BJ (cell line): ENCODE data around the gene ST6GALNAC6. TPM values are rescaled to one million over a fixed set of nuclear protein-coding genes. Genes with fewer than 3 reads are reported as not detected.
"Not testable (repeated sequence)": the region's sequence is repeated elsewhere in the genome, so short reads cannot be mapped to it uniquely, and the experiment has no call there.

Experiments
- CTCF ChIA-PET: fragments of 350-600 bp; formaldehyde crosslinking; extraction: SDS; loops from one replicate; lab custom pipeline; 2021; ENCODE audit warnings: antibody characterized with exemption, inconsistent platforms; lab: Yijun Ruan, JAX
- POLR2A ChIA-PET: fragments of 300-600 bp; sonication (Branson Sonifier 250); formaldehyde crosslinking; extraction: SDS; loops from one replicate; lab custom pipeline; 2021; ENCODE audit warnings: antibody characterized with exemption; lab: Charles Lee
- DNase-seq: peaks from one replicate; pipeline ENCODE4 v3.0.0-alpha.2; 2011; ENCODE audit warnings: low read depth
- H3K27me3 ChIP-seq: 2 replicates; pipeline ENCODE4 v1.6.0; 2011; ENCODE audit warnings: low read length; ENCODE audit not compliant: control insufficient read depth, insufficient read depth
- H3K36me3 ChIP-seq: 2 replicates; pipeline ENCODE4 v1.5.1; 2011; ENCODE audit warnings: low read length; ENCODE audit not compliant: control insufficient read depth, insufficient read depth
- H3K4me3 ChIP-seq: 2 replicates; pipeline ENCODE4 v1.5.1; 2011; ENCODE audit warnings: low read depth, mild to moderate bottlenecking, control low read depth, low read length
- CTCF ChIP-seq: IDR thresholded peaks from 2 replicates; pipeline ENCODE4 v1.5.1; 2011; ENCODE audit warnings: low read depth, mild to moderate bottlenecking, control low read depth, inconsistent platforms, low read length, moderate library complexity; ENCODE audit not compliant: insufficient read depth
- polyA plus RNA-seq: library from polyadenylated mRNA; depleted of rRNA; stranded (reverse); fragments of >200 nt; gene quantifications from 2 replicates; pipeline ENCODE4 v1.2.3, GENCODE V29; 2011

The ST6GALNAC6 gene
- polyA plus RNA-seq, 1 experiment = 78.3 TPM

GRCh38 chr9:127871531-127871930 lies 27.9 kb downstream of the ST6GALNAC6 start:
- peaks cover 14% of the 10 kb centered on the region for H3K36me3 ChIP-seq
- ChIA-PET POLR2A (no interaction called here), CTCF (interaction anchor here (1.0 to 3.6 kb wide), 5 partner anchors 17 to 136 kb away, joined by 3 to 44 read pairs (median 30); partner anchors contain the start of genes ENG and TOR2A)

GRCh38 chr9:127870887-127871286 lies 28.5 kb downstream of the ST6GALNAC6 start:
- no peak for DNase-seq
- Histone ChIP-seq H3K4me3 (no peak overlapping the region), H3K27me3 (no peaks in the 10 kb centered on the region), H3K36me3 (peaks cover 14% of the 10 kb centered on the region)
- POLR2A ChIA-PET = no interaction called here
- TF ChIP-seq CTCF = no peak
- CTCF ChIA-PET = interaction anchor here (0.9 to 3.6 kb wide), 11 partner anchors 10 to 142 kb away, joined by 3 to 44 read pairs (median 17); partner anchors contain the start of genes ENG and TOR2A

More at GRCh38 chr9:127871531-127871930, 27.9 kb downstream of the ST6GALNAC6 start:
- TF ChIP-seq CTCF = no peak
- H3K4me3 ChIP-seq = no peak overlapping the region
- no peak for DNase-seq
- H3K27me3 ChIP-seq = no peaks in the 10 kb centered on the region

GRCh38 chr9:127870153-127870491 lies 29.3 kb downstream of the ST6GALNAC6 start:
- POLR2A ChIA-PET = not testable (repeated sequence)

GRCh38 chr9:127869310-127870152 lies 29.9 kb downstream of the ST6GALNAC6 start:
- CTCF ChIA-PET = interaction anchor here (0.5 to 3.6 kb wide), 42 partner anchors 9 to 284 kb away, joined by 3 to 44 read pairs (median 4); partner anchors contain the start of genes AK1, CDK9, ENG and SH2D3C
- Histone ChIP-seq H3K4me3 (no peak overlapping the region), H3K27me3 (no peaks in the 10 kb centered on the region), H3K36me3 (peaks cover 14% of the 10 kb centered on the region)
- POLR2A ChIA-PET = no interaction called here
- DNase-seq = no peak
- peak; percentile 90 for TF ChIP-seq CTCF

More at GRCh38 chr9:127870153-127870491, 29.3 kb downstream of the ST6GALNAC6 start:
- CTCF ChIA-PET = interaction anchor here (0.8 to 3.6 kb wide), 35 partner anchors 8 to 285 kb away, joined by 3 to 44 read pairs (median 4); partner anchors contain the start of genes AK1, CDK9, ENG and ST6GALNAC4
- H3K36me3 ChIP-seq = peaks cover 14% of the 10 kb centered on the region
- DNase-seq, H3K4me3 ChIP-seq, H3K27me3 ChIP-seq: not testable (repeated sequence)

GRCh38 chr9:127868278-127868902 lies 31.0 kb downstream of the ST6GALNAC6 start:
- no peak for TF ChIP-seq CTCF
- ChIA-PET POLR2A (no interaction called here), CTCF (interaction anchor here (1.5 to 3.6 kb wide), 8 partner anchors 14 to 133 kb away, joined by 3 to 44 read pairs (median 20); partner anchors contain the start of genes CDK9, ENG and TOR2A)
- Histone ChIP-seq H3K4me3 (no peak overlapping the region), H3K27me3 (no peaks in the 10 kb centered on the region), H3K36me3 (peaks cover 14% of the 10 kb centered on the region)
- DNase-seq = no peak
